NCI-H1694 (cell line): ENCODE measurements around the gene ZAR1L.

Experiments
- DNase-seq: peaks from one replicate; lab custom pipeline; 2025; lab: John Stamatoyannopoulos, UW

The ZAR1L gene

DNA sequence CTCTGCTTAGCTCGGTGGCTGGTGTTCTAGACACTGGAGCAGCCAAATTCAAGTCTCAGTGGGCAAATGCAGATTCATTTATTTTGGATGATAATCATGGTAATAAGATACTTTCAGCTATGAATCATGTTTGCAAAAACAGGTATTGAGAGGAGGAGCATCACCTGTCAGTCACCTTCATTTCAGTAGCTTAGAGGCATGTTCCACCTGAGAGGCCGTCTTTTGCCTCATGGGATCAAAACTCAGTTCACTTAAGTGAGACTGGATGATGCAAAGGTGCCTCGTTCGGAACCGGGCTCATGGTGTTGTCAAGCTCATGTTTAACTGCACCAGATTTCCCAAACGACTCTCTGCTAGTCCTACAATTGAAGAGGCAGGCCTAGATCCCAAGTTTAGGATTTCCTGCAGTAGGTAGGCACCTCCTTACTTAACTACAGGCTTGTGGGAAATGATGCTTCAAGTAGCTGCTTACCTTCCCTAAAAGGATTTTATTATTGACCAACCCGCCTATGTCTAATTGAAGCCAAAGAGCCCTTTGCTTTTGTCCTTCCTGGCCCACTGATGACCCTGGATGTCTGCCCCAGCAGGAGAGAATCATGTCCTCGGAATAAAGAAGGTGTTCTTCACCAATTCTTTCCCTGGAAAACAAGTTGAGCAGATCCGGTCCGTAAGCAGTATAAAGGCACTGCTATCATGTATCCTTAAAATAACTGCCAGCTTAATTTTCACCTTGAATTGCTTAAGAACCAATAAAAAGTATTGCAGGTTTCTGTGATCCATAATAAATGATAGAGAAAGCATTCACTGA, 60.0 kb downstream of the ZAR1L start:
- DNase-seq, result no peak

DNA sequence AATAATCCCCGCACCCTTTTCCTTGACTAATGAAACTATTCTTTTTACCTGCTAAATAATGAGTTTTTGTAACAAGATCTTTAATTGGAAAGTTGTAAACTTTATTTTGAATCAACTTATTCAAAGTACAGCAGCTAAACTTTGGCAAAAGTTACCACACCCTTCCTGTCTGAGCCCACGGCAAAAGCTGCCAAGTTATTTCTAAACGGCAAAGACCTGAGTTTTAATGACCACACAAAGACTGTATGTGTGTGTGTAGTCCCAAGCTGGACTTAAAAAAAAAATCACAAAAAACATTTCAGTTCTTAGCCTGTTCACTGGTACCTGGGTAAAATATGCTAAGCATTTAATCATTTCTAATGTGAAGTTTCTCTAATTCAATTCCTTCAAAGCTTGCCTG, 60.7 kb downstream of the ZAR1L start:
- DNase-seq, result no peak

GRCh38 chr13:32253911-32254399, 61.2 kb downstream of the ZAR1L start:
- DNase-seq, result no peak
